Measurements from ENCODE around the gene MTUS2.

DNA sequence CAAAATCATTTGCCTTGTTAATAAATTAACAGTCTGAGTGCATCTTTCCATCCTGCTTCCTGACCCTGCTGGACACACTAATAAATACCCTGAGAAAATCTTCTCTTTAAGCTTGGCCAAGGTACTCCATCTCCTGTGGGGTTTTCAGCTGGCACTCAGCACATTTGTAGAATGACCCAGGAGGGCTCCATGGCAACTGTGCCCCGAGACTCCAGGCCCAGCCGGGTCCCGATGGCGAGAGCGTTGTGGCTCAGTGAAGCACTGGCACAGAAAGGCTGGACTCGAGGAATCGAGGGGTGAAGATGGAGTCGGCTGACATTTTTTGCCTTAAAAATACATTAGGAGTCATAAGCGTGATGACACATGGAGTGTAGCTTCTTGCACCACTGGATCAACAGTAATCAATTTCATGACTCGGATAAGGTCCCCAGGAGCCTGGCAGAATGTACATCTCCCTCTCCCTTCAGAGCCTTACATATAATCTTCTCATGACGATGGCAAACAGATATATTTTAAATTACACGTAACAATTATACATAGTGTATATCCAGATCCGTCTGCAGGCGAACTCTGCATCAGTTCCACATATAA lies 690.0 kb downstream of the MTUS2 start:
- TF ChIP-seq, protein P1, sequence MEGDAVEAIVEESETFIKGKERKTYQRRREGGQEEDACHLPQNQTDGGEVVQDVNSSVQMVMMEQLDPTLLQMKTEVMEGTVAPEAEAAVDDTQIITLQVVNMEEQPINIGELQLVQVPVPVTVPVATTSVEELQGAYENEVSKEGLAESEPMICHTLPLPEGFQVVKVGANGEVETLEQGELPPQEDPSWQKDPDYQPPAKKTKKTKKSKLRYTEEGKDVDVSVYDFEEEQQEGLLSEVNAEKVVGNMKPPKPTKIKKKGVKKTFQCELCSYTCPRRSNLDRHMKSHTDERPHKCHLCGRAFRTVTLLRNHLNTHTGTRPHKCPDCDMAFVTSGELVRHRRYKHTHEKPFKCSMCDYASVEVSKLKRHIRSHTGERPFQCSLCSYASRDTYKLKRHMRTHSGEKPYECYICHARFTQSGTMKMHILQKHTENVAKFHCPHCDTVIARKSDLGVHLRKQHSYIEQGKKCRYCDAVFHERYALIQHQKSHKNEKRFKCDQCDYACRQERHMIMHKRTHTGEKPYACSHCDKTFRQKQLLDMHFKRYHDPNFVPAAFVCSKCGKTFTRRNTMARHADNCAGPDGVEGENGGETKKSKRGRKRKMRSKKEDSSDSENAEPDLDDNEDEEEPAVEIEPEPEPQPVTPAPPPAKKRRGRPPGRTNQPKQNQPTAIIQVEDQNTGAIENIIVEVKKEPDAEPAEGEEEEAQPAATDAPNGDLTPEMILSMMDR (IDR thresholded peaks at IDR 0.05 in 2 of 3, conservative IDR thresholded peaks at IDR 0.05 in 1 of 3; ENCODE audit: control insufficient read depth in 2 of 3, extremely low read depth in 1 of 3, insufficient read depth in 1 of 3, low read depth in 3 of 3, low read length in 3 of 3) = no peak
- TF ChIP-seq CREM (IDR thresholded peaks at IDR 0.05; ENCODE audit: low read depth) (no peak), CHD4 (IDR thresholded peaks at IDR 0.05) (no peak), STAT1 (conservative IDR thresholded peaks at IDR 0.05) (no peak)
